Gastrocnemius medialis (tissue), 4 donors: Measurements from ENCODE around the gene GAS7. TPM values are rescaled to one million over a fixed set of nuclear protein-coding genes. Genes with fewer than 3 reads are reported as not detected.
A peak's percentile ranks its signal among the peaks of the same experiment; 100 is the strongest.

ENCODE experiments used
- ATAC-seq, 2 donors: fragments of 150-250 bp; one replicate each; pipeline ENCODE4 v1.9.1; 2016
- DNase-seq, 2 donors: peaks; one replicate each; pipeline ENCODE4 v3.0.0-alpha.2; 2019
- H3K27ac ChIP-seq, 4 donors: fragments of 200-600 bp; sonication (generic); 1 replicate in 1 of 4; 2 replicates in 3 of 4; pipeline ENCODE4 v1.5.1; 2016 to 2018; ENCODE audit warnings: mild to moderate bottlenecking in 2 of 4, moderate library complexity in 1 of 4
- H3K27me3 ChIP-seq, 3 donors: fragments of 200-600 bp; sonication (generic) in 2 of 3; 1 replicate in 1 of 3; 2 replicates in 2 of 3; pipeline versions ENCODE4 v1.5.1 to v1.6.0; 2016 to 2019; ENCODE audit warnings: mild to moderate bottlenecking in 1 of 3, moderate library complexity in 1 of 3
- H3K36me3 ChIP-seq, 2 donors: fragments of 200-600 bp; sonication (generic) in 1 of 2; one replicate each; pipeline ENCODE4 v1.5.1; 2017 to 2018
- H3K4me1 ChIP-seq, 2 donors: fragments of 200-600 bp; sonication (generic) in 1 of 2; one replicate each; pipeline ENCODE4 v1.5.1; 2016 to 2017; ENCODE audit warnings: mild to moderate bottlenecking in 2 of 2
- H3K4me3 ChIP-seq, 4 donors: fragments of 200-600 bp; sonication (generic) in 3 of 4; 1 replicate in 1 of 4; 2 replicates in 3 of 4; pipeline ENCODE4 v1.5.1; 2016 to 2019; ENCODE audit warnings: mild to moderate bottlenecking in 2 of 4
- H3K9me3 ChIP-seq, 3 donors: fragments of 200-600 bp; sonication (generic) in 2 of 3; 1 replicate in 1 of 3; 2 replicates in 2 of 3; pipeline ENCODE4 v1.5.1; 2016 to 2019
- CTCF ChIP-seq, 5 experiments: fragments of 450-650 bp in 3 of 5; fragments of 200-600 bp in 2 of 5; sonication (generic) in 2 of 5; IDR thresholded peaks in 4 of 5; conservative IDR thresholded peaks in 1 of 5; 1 replicate in 4 of 5; 2 replicates in 1 of 5; pipeline ENCODE4 v1.5.1; 2016 to 2019; ENCODE audit warnings: antibody characterized with exemption in 5 of 5, mild to moderate bottlenecking in 3 of 5, moderate library complexity in 3 of 5
- POLR2A ChIP-seq, 2 donors: fragments of 450-650 bp; IDR thresholded peaks; one replicate each; pipeline ENCODE4 v1.6.1; 2017; ENCODE audit warnings: antibody characterized with exemption in 2 of 2, mild to moderate bottlenecking in 2 of 2, moderate library complexity in 2 of 2
- in situ Hi-C, 4 donors: fragments of 200-750 bp; cut with MboI; loops; one replicate each; pipeline versions ENCODE4 v1.15.0 to v1.8.0; 2017; ENCODE audit warnings: low sequenced_read_pairs in 4 of 4
- intact Hi-C: fragments of 100-400 bp; cut with DNase I; formaldehyde crosslinking; loops from one replicate; pipeline ENCODE4 v1.15.1; 2023; ENCODE audit warnings: low total_unique reads
- total RNA-seq, 4 donors: library from RNA; depleted of rRNA; stranded (reverse); fragments of >200 nt; gene quantifications; one replicate each; pipeline versions ENCODE4 v1.1.0 to v1.2.3, GENCODE V29; 2016

Gene GAS7
- total RNA-seq, 4 donors from 2014 or later: 5.8 to 7.1 (median 6.1) TPM

- Histone ChIP-seq H3K9me3 (no peaks in the 10 kb centered on the region), H3K36me3 (no peaks in the 10 kb centered on the region), H3K4me3 (no peak overlapping the region), H3K27ac (no peak overlapping the region), H3K4me1 (no peaks in the 10 kb centered on the region), H3K27me3 (no peaks in the 10 kb centered on the region)
- in situ Hi-C loops (no loop called here), intact Hi-C loops (no loop called here)
- TF ChIP-seq POLR2A (IDR thresholded peaks at IDR 0.05) (no peak), CTCF (IDR thresholded peaks at IDR 0.05 in 4 of 5, conservative IDR thresholded peaks at IDR 0.05 in 1 of 5) (no peak)
- no peak for ATAC-seq
- DNase-seq: no peak
Measured at GRCh38 chr17:10107316-10108165, 90.9 kb downstream of the GAS7 start.

GRCh38 chr17:10106067-10106466, 92.3 kb downstream of the GAS7 start:
- no peak for ATAC-seq
- intact Hi-C loops (no loop called here), in situ Hi-C loops (no loop called here)
- H3K9me3 ChIP-seq: no peaks in the 10 kb centered on the region
- H3K4me1 ChIP-seq: no peaks in the 10 kb centered on the region
- no peaks in the 10 kb centered on the region for H3K27me3 ChIP-seq
- DNase-seq: no peak
- no peak overlapping the region for H3K4me3 ChIP-seq
- no peak overlapping the region for H3K27ac ChIP-seq
- H3K36me3 ChIP-seq: no peaks in the 10 kb centered on the region
- no peak for TF ChIP-seq POLR2A (IDR thresholded peaks at IDR 0.05)
- no peak for TF ChIP-seq CTCF (IDR thresholded peaks at IDR 0.05 in 4 of 5, conservative IDR thresholded peaks at IDR 0.05 in 1 of 5)

DNA sequence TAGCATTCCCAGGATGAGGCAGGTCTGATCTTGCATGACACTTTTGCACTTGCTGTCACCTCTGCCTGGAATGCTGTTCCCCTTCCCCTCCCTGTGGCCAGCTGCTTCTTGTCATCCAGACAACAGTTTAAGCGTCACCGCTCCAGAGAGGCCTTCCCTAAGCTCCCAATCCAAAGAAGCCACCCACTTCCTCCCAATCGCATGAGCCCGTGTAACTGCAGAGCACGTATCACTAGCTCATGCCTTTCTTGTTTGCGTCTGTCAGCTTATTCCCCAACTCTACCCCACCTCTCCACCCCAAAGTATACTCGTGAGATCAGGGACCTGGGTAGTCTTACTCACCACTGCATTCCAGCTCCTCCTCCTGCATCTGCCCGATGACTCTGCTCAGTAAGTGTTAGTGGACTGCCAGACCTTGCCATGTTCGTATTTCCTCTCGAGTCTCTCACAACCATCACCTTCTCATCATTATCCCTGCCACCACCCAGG, 92.8 kb downstream of the GAS7 start:
- intact Hi-C loops (no loop called here), in situ Hi-C loops (no loop called here)
- H3K9me3 ChIP-seq: no peaks in the 10 kb centered on the region
- no peaks in the 10 kb centered on the region for H3K36me3 ChIP-seq
- ATAC-seq (peak in 1 of 2 donors; percentile 30), DNase-seq (no peak)
- no peaks in the 10 kb centered on the region for H3K4me1 ChIP-seq
- no peak overlapping the region for H3K27ac ChIP-seq
- H3K27me3 ChIP-seq: no peaks in the 10 kb centered on the region
- H3K4me3 ChIP-seq: no peak overlapping the region
- TF ChIP-seq CTCF (IDR thresholded peaks at IDR 0.05 in 4 of 5, conservative IDR thresholded peaks at IDR 0.05 in 1 of 5): no peak
- no peak for TF ChIP-seq POLR2A (IDR thresholded peaks at IDR 0.05)

- intact Hi-C loops: no loop called here
- no peak for ATAC-seq
- no peak for DNase-seq
- no peaks in the 10 kb centered on the region for H3K36me3 ChIP-seq
- H3K4me1 ChIP-seq: no peaks in the 10 kb centered on the region
- in situ Hi-C loops: no loop called here
- H3K4me3 ChIP-seq: no peak overlapping the region
- H3K9me3 ChIP-seq: no peaks in the 10 kb centered on the region
- no peak overlapping the region for H3K27ac ChIP-seq
- H3K27me3 ChIP-seq: no peaks in the 10 kb centered on the region
- TF ChIP-seq POLR2A (IDR thresholded peaks at IDR 0.05) (no peak), CTCF (IDR thresholded peaks at IDR 0.05 in 4 of 5, conservative IDR thresholded peaks at IDR 0.05 in 1 of 5) (no peak)
Measured at GRCh38 chr17:10103712-10104111, 94.7 kb downstream of the GAS7 start.
